SK-N-SH (cell line): ENCODE measurements around the gene TMEM167A. TPM values are rescaled to one million over a fixed set of nuclear protein-coding genes. Genes with fewer than 3 reads are reported as not detected.

ENCODE experiments used
- polyA plus RNA-seq, 3 experiments: library from polyadenylated mRNA; depleted of rRNA; stranded (reverse); fragments of >200 nt; gene quantifications; 2 replicates each; pipeline ENCODE4 v1.2.3, GENCODE V29; 2012
- small RNA-seq, 7 experiments: library from RNA; depleted of rRNA; stranded (forward); fragments of <200 nt; gene quantifications; one replicate each; pipeline ENCODE3, GENCODE V24; 2012

Gene TMEM167A
- polyA plus RNA-seq, 1 of the 3 experiments (the other 2 are of a cell fraction): 23.7 TPM

Small RNA genes lying within 50 kb of the gene (small RNA-seq; reads per million reads assigned to genes)
- gene SCARNA18: 0 to 40.0 (median 12.7) reads per million in 7 experiments

Other genes starting within 250 kb of the TMEM167A start
- gene XRCC4, start 153 bp upstream of the TMEM167A start, polyA plus RNA-seq (2012; rRNA removed): 1.8 and 2.4 TPM in 2 replicates